K562 (cell line): ENCODE measurements around the gene MYL9. TPM values are rescaled to one million over a fixed set of nuclear protein-coding genes. Genes with fewer than 3 reads are reported as not detected.

Experiments
- CHD2 ChIP-seq: IDR thresholded peaks from 2 replicates; pipeline ENCODE4 v1.6.1; 2011; ENCODE audit warnings: low read depth, low read length
- SMAD4 ChIP-seq: fragments of 250-450 bp; sonication (Bioruptor Pico); conservative IDR thresholded peaks from 2 replicates; pipeline ENCODE4 v1.8.0; 2021; ENCODE audit warnings: inconsistent platforms, mild to moderate bottlenecking, moderate library complexity
- ZBTB17 ChIP-seq: fragments of 450-650 bp; formaldehyde crosslinking; IDR thresholded peaks from 2 replicates; pipeline ENCODE4 v1.4.0; 2020; ENCODE audit warnings: mild to moderate bottlenecking
- ZBTB40 ChIP-seq, 2 experiments: fragments of 450-650 bp in 1 of 2; sonication (generic) in 1 of 2; formaldehyde crosslinking in 1 of 2; IDR thresholded peaks; 2 replicates each; pipeline versions ENCODE4 v1.7.1 to v1.9.0; 2016 to 2022; ENCODE audit warnings: inconsistent platforms in 1 of 2, mild to moderate bottlenecking in 1 of 2, missing genetic modification reagents in 1 of 2
- ZNF318 ChIP-seq, 2 experiments: fragments of 450-650 bp; IDR thresholded peaks; 2 replicates each; pipeline ENCODE4 v1.6.1; 2016; ENCODE audit warnings: mild to moderate bottlenecking in 2 of 2, borderline replicate concordance in 1 of 2, low read depth in 1 of 2, moderate library complexity in 1 of 2
- ZNF507 ChIP-seq: conservative IDR thresholded peaks from 2 replicates; pipeline ENCODE4 v1.6.1; 2017; ENCODE audit warnings: missing genetic modification characterization, missing compliant biosample characterization
- polyA plus RNA-seq, 8 experiments: library from polyadenylated mRNA; depleted of rRNA in 4 of 8; stranded (reverse) in 5 of 8; unstranded in 3 of 8; fragments of >200 nt; fragmentation: Nextera tagmentation in 2 of 8; fragmentation: Illumina TruSeq in 1 of 8; extraction: Ambion mirVana in 2 of 8; extraction: Trizol in 1 of 8; gene quantifications; 2 replicates each; pipeline versions ENCODE4 v1.2.1 to v1.2.3, GENCODE V29; 2011 to 2014; ENCODE audit warnings: inconsistent platforms in 1 of 8, missing spikeins in 1 of 8
- total RNA-seq, 7 experiments: library from RNA; depleted of rRNA in 6 of 7; stranded (reverse); fragments of >200 nt in 6 of 7; fragmentation: Illumina TruSeq in 2 of 7; extraction: Trizol in 2 of 7; gene quantifications; 2 replicates each; pipeline versions ENCODE4 v1.2.1 to v1.2.3, GENCODE V29; 2011 to 2021; ENCODE audit warnings: low replicate concordance in 1 of 7

MYL9 gene
- total and polyA plus RNA-seq, 9 of the 15 experiments (the other 6 are each of a cell fraction or from before 2014, with no cell fraction given): 0.11 to 3.2 (median 0.81) TPM; not detected in 1

- no peak for TF ChIP-seq ZBTB40 (IDR thresholded peaks at IDR 0.05)
- TF ChIP-seq ZBTB40 (CRISPR knock-in tag; IDR thresholded peaks at IDR 0.05): no peak
- TF ChIP-seq ZNF318 (IDR thresholded peaks at IDR 0.05; ENCODE audit: borderline replicate concordance in 1 of 2, low read depth in 1 of 2): no peak
- no peak for TF ChIP-seq ZBTB17 (CRISPR knock-in tag)
- no peak for TF ChIP-seq CHD2
- TF ChIP-seq SMAD4 (CRISPR knock-in tag): no peak
- no peak for TF ChIP-seq ZNF507
- TF ChIP-seq, all 486 proteins: peak for 0
Measured at GRCh38 chr20:36546111-36546736, 4.9 kb downstream of the MYL9 start (continued).
